Activated T-cell treated with anti-CD3 and anti-CD28 coated beads, Interleukin-2, amount 50 U/mL, for 24 hours (primary cell): Measurements from ENCODE around the gene HDLBP.
"Not testable (repeated sequence)": the region's sequence is repeated elsewhere in the genome, so short reads cannot be mapped to it uniquely, and the experiment has no call there.

Experiments used
- DNase-seq: peaks from one replicate; pipeline ENCODE4 v3.0.0-alpha.2; 2020
- H3K27ac Mint-ChIP-seq: 2 replicates; pipeline ENCODE4 v1.8.0; 2020; ENCODE audit warnings: mild to moderate bottlenecking, mixed read lengths
- H3K27me3 Mint-ChIP-seq: 2 replicates; pipeline ENCODE4 v1.8.0; 2020; ENCODE audit warnings: mixed read lengths
- H3K36me3 Mint-ChIP-seq: 2 replicates; pipeline ENCODE4 v1.8.0; 2020; ENCODE audit warnings: low read depth, mixed read lengths
- H3K4me1 Mint-ChIP-seq: 2 replicates; pipeline ENCODE4 v1.8.0; 2020; ENCODE audit warnings: low read depth, mixed read lengths
- H3K4me3 Mint-ChIP-seq: 2 replicates; pipeline ENCODE4 v1.8.0; 2020; ENCODE audit warnings: mild to moderate bottlenecking, moderate library complexity, mixed read lengths
- H3K9me3 Mint-ChIP-seq: 2 replicates; pipeline ENCODE4 v1.8.0; 2020; ENCODE audit warnings: mixed read lengths

Gene HDLBP

DNA sequence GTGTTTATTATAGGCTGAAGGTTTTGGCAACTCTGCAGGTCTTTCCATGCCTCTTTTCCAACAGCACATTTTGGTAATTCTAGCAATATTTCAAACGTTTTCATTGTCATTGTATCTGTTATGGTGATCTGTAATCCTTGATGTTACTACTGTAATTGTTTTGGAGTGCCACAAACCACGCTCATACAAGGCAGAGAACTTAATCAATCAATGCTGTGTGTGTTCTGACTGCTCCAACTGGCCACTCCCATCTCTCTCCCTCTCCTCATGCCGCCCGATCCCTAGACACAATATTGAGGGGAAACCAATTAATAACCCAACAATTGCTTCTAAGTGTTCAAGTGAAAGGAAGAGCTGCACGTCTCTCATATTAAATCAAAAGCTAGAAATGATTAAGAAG lies 32.9 kb downstream of the HDLBP start:
- Mint-ChIP-seq H3K4me1 (peaks cover 42% of the 10 kb centered on the region), H3K27ac (peak overlapping the region; percentile 24), H3K4me3 (no peak overlapping the region), H3K9me3 (no peaks in the 10 kb centered on the region), H3K36me3 (peaks cover 41% of the 10 kb centered on the region), H3K27me3 (no peaks in the 10 kb centered on the region)
- DNase-seq, result no peak

DNA sequence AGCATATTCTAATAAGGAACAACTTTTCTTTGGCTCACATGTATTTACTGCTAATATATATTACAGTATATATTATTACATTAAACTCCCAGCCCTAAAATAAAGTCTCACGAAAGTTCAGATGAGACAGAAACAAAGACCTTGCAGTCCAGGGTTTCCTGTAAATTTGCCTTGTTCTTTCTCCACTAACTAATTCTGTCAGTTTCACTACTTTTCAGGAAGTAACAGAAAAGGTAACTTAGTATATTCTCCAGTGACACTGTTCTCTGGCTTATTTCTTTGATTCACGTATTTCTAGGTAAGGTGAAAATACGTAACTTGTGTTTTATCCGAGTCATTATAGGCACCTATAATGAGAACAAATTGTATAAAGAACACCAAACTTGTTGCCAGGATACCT lies 35.2 kb downstream of the HDLBP start:
- H3K27me3 Mint-ChIP-seq, result no peaks in the 10 kb centered on the region
- H3K4me3 Mint-ChIP-seq, result no peak overlapping the region
- peaks cover 36% of the 10 kb centered on the region for H3K4me1 Mint-ChIP-seq
- peaks cover 2% of the 10 kb centered on the region for H3K9me3 Mint-ChIP-seq
- no peak overlapping the region for H3K27ac Mint-ChIP-seq
- DNase-seq, result no peak
- peaks cover 45% of the 10 kb centered on the region for H3K36me3 Mint-ChIP-seq

DNA sequence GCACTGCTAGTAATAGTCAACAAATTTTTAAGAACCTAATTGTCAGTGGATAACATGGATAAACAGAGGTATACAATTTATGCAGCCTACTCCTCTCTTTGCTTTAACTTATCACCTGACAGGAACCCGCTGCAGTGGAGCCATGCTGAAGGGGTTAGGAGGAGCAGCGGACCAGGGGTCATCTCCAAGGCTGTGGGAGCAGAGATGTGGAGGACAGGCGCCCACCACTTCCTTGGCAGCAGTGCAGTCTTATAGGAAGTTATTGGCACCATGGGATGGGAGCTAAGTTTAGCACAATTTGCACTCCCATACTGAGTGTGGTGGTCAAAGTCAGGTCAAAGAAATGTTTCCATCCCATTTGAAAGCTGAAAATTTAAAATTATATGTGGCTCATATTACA lies 35.6 kb downstream of the HDLBP start:
- no peaks in the 10 kb centered on the region for H3K27me3 Mint-ChIP-seq
- no peak for DNase-seq
- H3K9me3 Mint-ChIP-seq, result peaks cover 3% of the 10 kb centered on the region
- no peak overlapping the region for H3K4me3 Mint-ChIP-seq
- no peak overlapping the region for H3K27ac Mint-ChIP-seq
- H3K36me3 Mint-ChIP-seq, result peaks cover 44% of the 10 kb centered on the region
- H3K4me1 Mint-ChIP-seq, result peaks cover 34% of the 10 kb centered on the region

- H3K4me3 Mint-ChIP-seq, result no peak overlapping the region
- H3K36me3 Mint-ChIP-seq, result peaks cover 42% of the 10 kb centered on the region
- H3K9me3 Mint-ChIP-seq, result peaks cover 3% of the 10 kb centered on the region
- DNase-seq, result no peak
- no peak overlapping the region for H3K27ac Mint-ChIP-seq
- H3K4me1 Mint-ChIP-seq, result peaks cover 31% of the 10 kb centered on the region
- H3K27me3 Mint-ChIP-seq, result no peaks in the 10 kb centered on the region
Observed at GRCh38 chr2:241279413-241279812, 36.1 kb downstream of the HDLBP start.

DNA sequence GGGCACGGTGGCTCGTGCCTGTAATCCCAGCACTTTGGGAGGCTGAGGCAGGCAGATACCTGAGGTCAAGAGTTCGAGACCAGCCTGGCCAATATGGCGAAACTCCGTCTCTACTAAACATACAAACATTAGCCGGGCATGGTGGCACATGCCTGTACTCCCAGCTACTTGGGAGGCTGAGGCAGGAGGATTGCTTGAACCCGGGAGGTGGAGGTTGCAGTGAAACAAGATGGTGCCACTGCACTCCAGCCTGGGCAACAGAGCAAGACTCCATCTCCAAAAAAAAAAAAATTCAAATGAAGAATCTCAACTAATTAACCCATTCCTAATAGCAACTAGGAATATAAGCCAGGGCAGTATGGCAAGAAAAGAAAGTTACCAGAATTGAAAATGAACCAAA lies 37.2 kb downstream of the HDLBP start:
- H3K4me3 Mint-ChIP-seq, H3K27ac Mint-ChIP-seq, H3K9me3 Mint-ChIP-seq, H3K27me3 Mint-ChIP-seq, DNase-seq: not testable (repeated sequence)
- Mint-ChIP-seq H3K4me1 (peaks cover 32% of the 10 kb centered on the region), H3K36me3 (peaks cover 37% of the 10 kb centered on the region)

DNA sequence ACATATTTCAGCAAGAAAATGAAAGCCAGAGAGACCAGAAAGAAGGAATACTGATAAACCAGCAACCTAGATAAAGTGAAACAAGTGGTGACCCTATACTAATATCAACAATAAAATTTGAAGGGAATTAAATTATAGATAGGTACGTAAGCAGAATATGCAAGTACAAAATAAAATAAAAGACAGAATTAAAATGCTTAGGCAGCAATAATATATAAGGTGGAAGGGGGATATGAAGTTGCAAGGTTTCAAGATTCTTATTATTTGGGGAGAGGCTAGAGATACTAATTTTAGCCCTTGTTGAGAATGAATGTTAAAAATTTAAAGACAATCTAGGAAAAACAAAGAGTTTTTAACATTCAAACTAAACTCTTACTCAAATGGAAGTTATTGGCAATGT lies 39.6 kb downstream of the HDLBP start:
- Mint-ChIP-seq H3K27ac (no peak overlapping the region), H3K4me1 (peaks cover 36% of the 10 kb centered on the region), H3K9me3 (peaks cover 3% of the 10 kb centered on the region), H3K36me3 (peaks cover 34% of the 10 kb centered on the region), H3K4me3 (no peak overlapping the region), H3K27me3 (no peaks in the 10 kb centered on the region)
- no peak for DNase-seq

DNA sequence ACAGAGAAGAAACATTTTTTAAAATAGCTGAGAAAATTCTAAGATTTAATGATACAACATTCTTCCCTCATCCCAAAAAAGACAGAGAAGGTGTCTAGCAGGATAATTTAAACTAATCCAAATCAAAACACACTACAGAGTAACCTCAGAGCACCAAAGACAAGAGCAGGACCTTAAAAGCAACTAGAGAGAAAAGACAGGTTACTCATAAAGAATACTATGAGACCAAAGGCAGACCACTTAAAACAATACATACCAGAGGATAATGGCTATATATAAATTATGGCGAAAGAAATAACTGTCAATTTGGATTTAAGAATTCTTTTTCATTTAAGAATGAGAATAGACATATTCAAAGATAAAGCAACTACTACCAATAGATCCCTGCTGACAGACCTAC lies 40.0 kb downstream of the HDLBP start:
- no peak for DNase-seq
- H3K27me3 Mint-ChIP-seq, result no peaks in the 10 kb centered on the region
- H3K36me3 Mint-ChIP-seq, result peaks cover 34% of the 10 kb centered on the region
- no peak overlapping the region for H3K27ac Mint-ChIP-seq
- no peak overlapping the region for H3K4me3 Mint-ChIP-seq
- H3K4me1 Mint-ChIP-seq, result peaks cover 37% of the 10 kb centered on the region
- peaks cover 3% of the 10 kb centered on the region for H3K9me3 Mint-ChIP-seq

- H3K27me3 Mint-ChIP-seq, result no peaks in the 10 kb centered on the region
- H3K27ac Mint-ChIP-seq, result no peak overlapping the region
- H3K4me1 Mint-ChIP-seq, result peaks cover 40% of the 10 kb centered on the region
- peaks cover 3% of the 10 kb centered on the region for H3K9me3 Mint-ChIP-seq
- H3K36me3 Mint-ChIP-seq, result peaks cover 36% of the 10 kb centered on the region
- DNase-seq, result no peak
- no peak overlapping the region for H3K4me3 Mint-ChIP-seq
Observed at GRCh38 chr2:241274127-241274526, 41.3 kb downstream of the HDLBP start.

DNA sequence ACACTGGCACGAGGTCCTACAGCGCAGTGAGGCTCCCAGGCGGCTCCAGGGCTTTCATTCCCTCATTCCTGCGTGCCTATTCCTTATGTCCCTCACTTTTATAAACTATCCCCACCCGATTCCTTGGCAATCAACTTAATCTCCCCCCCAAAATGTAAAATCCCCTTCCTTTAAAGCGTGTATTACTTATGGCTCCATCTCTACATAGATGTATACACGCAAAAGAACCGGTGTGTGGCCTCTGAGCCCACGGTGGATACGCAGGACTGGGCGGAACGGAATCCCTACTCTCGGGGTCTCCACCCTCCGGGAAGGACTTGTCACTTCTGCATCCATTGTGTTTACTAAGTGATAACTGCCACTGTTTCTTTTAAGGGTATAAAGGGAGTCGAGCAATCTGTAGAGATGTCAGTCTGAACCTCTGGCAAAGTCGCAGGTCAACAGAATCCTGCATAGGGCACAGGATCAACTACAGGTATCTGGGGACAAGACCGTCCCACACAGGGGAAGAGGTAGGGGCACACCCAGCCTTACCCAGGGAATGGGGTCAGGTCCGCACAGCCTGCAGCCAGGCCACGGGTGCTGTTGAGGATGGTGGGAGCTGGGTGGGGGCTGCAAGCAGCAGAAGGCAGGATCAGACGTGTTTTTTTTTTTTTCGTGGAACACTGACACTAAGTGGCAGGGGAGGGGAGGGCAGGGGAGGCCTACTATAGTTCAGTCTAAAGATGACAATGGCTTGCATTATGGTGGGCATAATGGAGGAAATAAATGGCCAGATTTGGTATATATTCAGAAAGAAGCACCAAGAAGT lies 42.1 kb downstream of the HDLBP start:
- Mint-ChIP-seq H3K4me1 (peaks cover 45% of the 10 kb centered on the region), H3K36me3 (peaks cover 43% of the 10 kb centered on the region), H3K27me3 (no peaks in the 10 kb centered on the region), H3K9me3 (peaks cover 3% of the 10 kb centered on the region), H3K4me3 (peak overlapping the region; percentile 77), H3K27ac (peak overlapping the region; percentile 49)
- DNase-seq, result no peak

- Mint-ChIP-seq H3K4me1 (peaks cover 48% of the 10 kb centered on the region), H3K27ac (peak overlapping the region; percentile 49), H3K4me3 (peak overlapping the region; percentile 77), H3K36me3 (peaks cover 51% of the 10 kb centered on the region), H3K27me3 (no peaks in the 10 kb centered on the region), H3K9me3 (peaks cover 3% of the 10 kb centered on the region)
- DNase-seq, result peak; percentile 74
Observed at GRCh38 chr2:241272303-241273209, 42.9 kb downstream of the HDLBP start.

GRCh38 chr2:241271706-241272302 lies 43.7 kb downstream of the HDLBP start:
- H3K36me3 Mint-ChIP-seq, result peaks cover 53% of the 10 kb centered on the region
- H3K9me3 Mint-ChIP-seq, result peaks cover 3% of the 10 kb centered on the region
- peak overlapping the region; percentile 91 for H3K27ac Mint-ChIP-seq
- no peaks in the 10 kb centered on the region for H3K27me3 Mint-ChIP-seq
- peak; percentile 72 for DNase-seq
- peaks cover 50% of the 10 kb centered on the region for H3K4me1 Mint-ChIP-seq
- peak overlapping the region; percentile 83 for H3K4me3 Mint-ChIP-seq

DNA sequence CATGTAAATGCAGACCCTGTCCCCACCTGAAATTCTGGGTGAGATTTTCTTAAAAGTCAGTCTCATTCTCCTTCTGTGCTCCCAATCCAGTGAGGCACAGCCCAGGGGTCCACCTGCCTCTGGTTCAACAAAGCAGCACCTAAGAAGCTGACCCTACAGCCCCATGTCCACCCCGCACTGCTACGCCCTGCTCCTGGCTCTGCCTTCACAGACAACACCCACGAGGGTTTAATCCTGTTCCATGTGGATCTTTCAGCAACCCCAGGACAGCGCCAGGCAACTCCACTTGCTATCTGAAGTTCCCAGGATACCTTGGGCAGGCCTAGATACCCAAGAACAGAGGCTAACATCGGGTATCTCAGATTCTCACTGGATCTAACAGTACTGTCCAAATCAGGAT lies 44.9 kb downstream of the HDLBP start:
- peak overlapping the region; percentile 83 for H3K4me3 Mint-ChIP-seq
- H3K27me3 Mint-ChIP-seq, result no peaks in the 10 kb centered on the region
- DNase-seq, result no peak
- H3K36me3 Mint-ChIP-seq, result peaks cover 55% of the 10 kb centered on the region
- H3K9me3 Mint-ChIP-seq, result peaks cover 3% of the 10 kb centered on the region
- H3K27ac Mint-ChIP-seq, result peak overlapping the region; percentile 91
- H3K4me1 Mint-ChIP-seq, result peaks cover 50% of the 10 kb centered on the region

GRCh38 chr2:241269707-241270520 lies 45.6 kb downstream of the HDLBP start:
- H3K36me3 Mint-ChIP-seq, result peaks cover 56% of the 10 kb centered on the region
- peaks cover 50% of the 10 kb centered on the region for H3K4me1 Mint-ChIP-seq
- H3K27me3 Mint-ChIP-seq, result no peaks in the 10 kb centered on the region
- no peak overlapping the region for H3K4me3 Mint-ChIP-seq
- H3K9me3 Mint-ChIP-seq, result no peaks in the 10 kb centered on the region
- H3K27ac Mint-ChIP-seq, result peak overlapping the region; percentile 34
- DNase-seq, result no peak
